ENCODE results near the gene CCL14.
"Not testable (repeated sequence)": the region's sequence is repeated elsewhere in the genome, so short reads cannot be mapped to it uniquely, and the experiment has no call there.

The CCL14 gene

GRCh38 chr17:35944151-35944550 is 42.4 kb downstream of the CCL14 start:
- H3K9me3 Mint-ChIP-seq = no peaks in the 10 kb centered on the region
- H3K4me3 Mint-ChIP-seq = no peak overlapping the region
- no peaks in the 10 kb centered on the region for H3K36me3 Mint-ChIP-seq
- H3K27ac Mint-ChIP-seq = no peak overlapping the region
- H3K27me3 Mint-ChIP-seq = peaks cover 32% of the 10 kb centered on the region
- CTCF ChIA-PET = interaction anchor here (1.0 kb wide), 1 partner anchor 25 kb away, joined by 3 read pairs; no protein-coding TSS in a partner anchor
- no peak for DNase-seq
- H3K4me1 Mint-ChIP-seq = peaks cover 2% of the 10 kb centered on the region

DNA sequence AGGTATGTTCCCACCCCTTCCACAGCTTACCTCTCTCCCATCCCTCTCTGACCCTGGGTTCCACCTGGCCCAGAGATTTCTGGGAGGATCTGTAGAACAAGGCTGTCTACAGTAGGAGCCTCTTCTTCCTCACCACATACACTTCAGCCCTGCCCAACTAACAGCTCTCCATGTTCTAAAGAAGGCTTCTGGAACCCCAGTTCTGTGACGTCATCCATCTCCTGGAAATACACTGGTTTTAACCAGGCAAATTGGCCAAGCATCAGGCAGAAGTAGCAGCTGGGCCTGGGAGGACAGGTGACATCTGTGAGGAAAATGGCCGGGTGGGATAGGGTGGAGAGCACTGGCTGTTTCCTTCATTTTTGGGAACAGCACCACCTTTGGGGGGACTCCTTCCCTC is 43.0 kb downstream of the CCL14 start, which contains the start of gene LYZL6:
Gene LYZL6, minus strand, starts transcription at position 177 of the 400 bp plus-strand sequence. CDS start 4,357 bp downstream, outside the sequence.
- no peak for DNase-seq
- no peaks in the 10 kb centered on the region for H3K9me3 Mint-ChIP-seq
- no peak within 1 kb of the TSS for H3K4me3 Mint-ChIP-seq
- H3K4me1 Mint-ChIP-seq = peaks cover 2% of the 10 kb centered on the region
- H3K27me3 Mint-ChIP-seq = peaks cover 34% of the 10 kb centered on the region
- CTCF ChIA-PET = interaction anchor here (0.6 to 1.4 kb wide), 2 partner anchors 95 to 127 kb away, joined by 3 to 5 read pairs; no protein-coding TSS in a partner anchor
- H3K27ac Mint-ChIP-seq = no peak within 1 kb of the TSS
- H3K36me3 Mint-ChIP-seq = no peaks in the 10 kb centered on the region

DNA sequence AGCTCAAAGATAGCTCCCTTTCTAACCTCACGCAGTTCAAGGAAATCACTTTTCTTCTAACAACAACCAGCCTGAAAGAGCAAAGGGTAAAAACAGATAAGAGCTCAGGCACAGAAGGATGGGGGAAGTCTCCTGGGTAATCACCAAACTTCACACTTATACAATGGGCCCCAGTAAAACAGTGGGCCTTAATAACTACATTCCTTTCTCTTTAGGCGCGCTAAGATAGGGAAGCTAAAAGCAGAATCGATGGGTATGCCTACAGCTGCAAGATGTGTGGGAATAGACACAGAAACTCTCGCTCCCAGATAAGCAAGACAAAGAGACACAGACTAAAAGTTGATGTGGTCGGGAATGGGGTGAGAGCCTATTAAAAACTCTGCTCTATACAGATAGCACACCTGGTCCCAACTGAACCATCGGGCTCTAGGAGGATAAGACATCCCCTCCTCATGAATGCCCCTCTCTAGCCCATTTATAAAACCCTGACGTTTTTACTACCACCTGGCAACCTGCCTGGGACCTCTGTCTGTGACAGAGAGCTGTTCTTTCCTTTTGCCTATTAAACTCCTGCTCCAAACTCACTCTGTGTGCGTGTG is 43.8 kb downstream of the CCL14 start:
- Mint-ChIP-seq H3K4me3 (no peak overlapping the region), H3K27ac (no peak overlapping the region), H3K4me1 (peaks cover 2% of the 10 kb centered on the region), H3K36me3 (no peaks in the 10 kb centered on the region), H3K9me3 (no peaks in the 10 kb centered on the region), H3K27me3 (peaks cover 34% of the 10 kb centered on the region)
- CTCF ChIA-PET = interaction anchor here (1.4 kb wide), 1 partner anchor 94 kb away, joined by 5 read pairs; no protein-coding TSS in a partner anchor
- DNase-seq = no peak

GRCh38 chr17:35938492-35938891 is 48.0 kb downstream of the CCL14 start:
- H3K4me3 Mint-ChIP-seq, DNase-seq, H3K27ac Mint-ChIP-seq, H3K36me3 Mint-ChIP-seq, H3K4me1 Mint-ChIP-seq, H3K9me3 Mint-ChIP-seq, CTCF ChIA-PET: not testable (repeated sequence)
- peaks cover 38% of the 10 kb centered on the region for H3K27me3 Mint-ChIP-seq

- Mint-ChIP-seq H3K36me3 (no peaks in the 10 kb centered on the region), H3K4me3 (no peak overlapping the region), H3K4me1 (peaks cover 3% of the 10 kb centered on the region), H3K9me3 (no peaks in the 10 kb centered on the region), H3K27me3 (peaks cover 31% of the 10 kb centered on the region), H3K27ac (no peak overlapping the region)
- no peak for DNase-seq
- CTCF ChIA-PET = no interaction called here
These were observed 50.5 kb downstream of the CCL14 start for GRCh38 chr17:35936063-35936462.

DNA sequence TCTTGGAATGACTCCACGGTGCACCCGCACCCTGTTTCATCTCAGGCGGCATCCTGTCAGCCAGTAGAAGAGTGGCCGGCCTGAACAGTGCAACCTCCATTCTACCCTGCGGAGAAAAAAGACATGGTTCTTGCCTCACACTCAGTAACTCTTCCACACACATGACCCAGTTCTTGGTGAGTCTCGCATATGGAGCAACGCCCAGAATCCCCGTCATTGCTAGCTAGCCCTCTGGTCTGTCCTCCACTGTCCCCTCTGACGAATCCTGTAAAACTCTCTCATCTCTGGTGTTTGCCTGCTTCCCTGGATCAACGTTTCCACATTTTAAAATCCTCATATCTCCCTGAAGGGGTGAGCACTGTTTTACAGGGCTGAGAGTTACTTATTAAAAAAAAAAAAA is 51.8 kb downstream of the CCL14 start:
- no peak for DNase-seq
- peaks cover 35% of the 10 kb centered on the region for H3K27me3 Mint-ChIP-seq
- H3K36me3 Mint-ChIP-seq = peaks cover 2% of the 10 kb centered on the region
- H3K4me3 Mint-ChIP-seq = no peak overlapping the region
- no peaks in the 10 kb centered on the region for H3K9me3 Mint-ChIP-seq
- H3K27ac Mint-ChIP-seq = no peak overlapping the region
- H3K4me1 Mint-ChIP-seq = peaks cover 14% of the 10 kb centered on the region
- CTCF ChIA-PET = no interaction called here

Measured in activated naive CD4-positive, alpha-beta T cell treated with anti-CD3 and anti-CD28 coated beads, Interleukin-2, amount 10 ng/mL, durations not matched to agents 7 days and 5 days (primary cell).